HEK293 (cell line): ENCODE measurements around the gene DSTN.

Experiments used
- CTCF ChIA-PET: fragments of 350-600 bp; formaldehyde crosslinking; extraction: SDS; loops from one replicate; lab custom pipeline; 2021; ENCODE audit warnings: antibody characterized with exemption; lab: Yijun Ruan, JAX
- POLR2A ChIA-PET: fragments of 300-600 bp; formaldehyde crosslinking; extraction: SDS; loops from one replicate; lab custom pipeline; 2020; ENCODE audit warnings: antibody characterized with exemption, inconsistent platforms; lab: Yijun Ruan, JAX
- H3K27ac ChIP-seq: fragments of 200-500 bp; sonication (Bioruptor generic); 2 replicates; pipeline ENCODE4 v1.5.1; 2014; ENCODE audit warnings: low read depth, low read length, control low read depth, inconsistent platforms; ENCODE audit errors: extremely low read depth
- H3K36me3 ChIP-seq, 2 experiments: fragments of 200-500 bp in 1 of 2; sonication (Bioruptor generic) in 1 of 2; 1 replicate in 1 of 2; 2 replicates in 1 of 2; pipeline ENCODE4 v1.5.1; 2014 to 2017; ENCODE audit warnings: inconsistent platforms in 2 of 2, low read length in 2 of 2; ENCODE audit not compliant: control insufficient read depth in 2 of 2, insufficient read depth in 1 of 2
- H3K4me1 ChIP-seq: fragments of 200-500 bp; sonication (Bioruptor generic); 2 replicates; pipeline ENCODE4 v1.5.1; 2014; ENCODE audit warnings: mild to moderate bottlenecking, low read length, inconsistent platforms; ENCODE audit not compliant: control insufficient read depth, insufficient read depth
- H3K4me3 ChIP-seq: 2 replicates; pipeline ENCODE4 v1.5.1; 2011; ENCODE audit warnings: low read depth, mild to moderate bottlenecking, control low read depth, low read length, moderate library complexity
- H3K9me3 ChIP-seq: fragments of 200-500 bp; sonication (Bioruptor generic); 2 replicates; pipeline ENCODE4 v1.5.1; 2014; ENCODE audit warnings: low read depth, low read length, inconsistent platforms; ENCODE audit not compliant: control insufficient read depth, insufficient read depth
- BCL11B ChIP-seq: fragments of 450-650 bp; formaldehyde crosslinking; IDR thresholded peaks from 2 replicates; pipeline ENCODE4 v1.5.1; 2016; ENCODE audit warnings: low read depth, missing biosample characterization, missing genetic modification characterization
- MYNN ChIP-seq: fragments of 450-650 bp; formaldehyde crosslinking; IDR thresholded peaks from 2 replicates; pipeline ENCODE4 v1.5.1; 2016; ENCODE audit warnings: missing biosample characterization, missing genetic modification characterization, borderline replicate concordance
- ZBTB17 ChIP-seq: fragments of 450-650 bp; formaldehyde crosslinking; IDR thresholded peaks from 2 replicates; pipeline ENCODE4 v1.5.1; 2016; ENCODE audit warnings: missing biosample characterization, missing genetic modification characterization
- ZNF155 ChIP-seq: fragments of 450-650 bp; formaldehyde crosslinking; IDR thresholded peaks from 2 replicates; pipeline ENCODE4 v1.5.1; 2016; ENCODE audit warnings: missing biosample characterization, missing genetic modification characterization
- ZNF174 ChIP-seq: fragments of 450-650 bp; formaldehyde crosslinking; IDR thresholded peaks from 2 replicates; pipeline ENCODE4 v1.5.0; 2017; ENCODE audit warnings: missing biosample characterization, mild to moderate bottlenecking, missing genetic modification characterization
- ZNF223 ChIP-seq: fragments of 450-650 bp; formaldehyde crosslinking; IDR thresholded peaks from 2 replicates; pipeline ENCODE4 v1.5.1; 2016; ENCODE audit warnings: missing biosample characterization, missing genetic modification characterization
- ZNF394 ChIP-seq: fragments of 450-650 bp; formaldehyde crosslinking; IDR thresholded peaks from 2 replicates; pipeline ENCODE4 v1.5.1; 2016; ENCODE audit warnings: missing biosample characterization, missing genetic modification characterization, mild to moderate bottlenecking, moderate library complexity, borderline replicate concordance
- ZNF558 ChIP-seq: fragments of 450-650 bp; formaldehyde crosslinking; IDR thresholded peaks from 2 replicates; pipeline ENCODE4 v1.5.1; 2016; ENCODE audit warnings: missing biosample characterization, missing genetic modification characterization
- ZNF596 ChIP-seq: fragments of 450-650 bp; IDR thresholded peaks from 2 replicates; pipeline ENCODE4 v1.5.0; 2018; ENCODE audit warnings: missing biosample characterization, mild to moderate bottlenecking, missing genetic modification characterization, moderate library complexity
- ZNF623 ChIP-seq: fragments of 450-650 bp; formaldehyde crosslinking; IDR thresholded peaks from 2 replicates; pipeline ENCODE4 v1.5.1; 2016; ENCODE audit warnings: missing biosample characterization, missing genetic modification characterization
- TF ChIP-seq, protein P1 (sequence below): fragments of 450-650 bp; formaldehyde crosslinking; IDR thresholded peaks from 2 replicates; pipeline ENCODE4 v1.5.1; 2016; ENCODE audit warnings: missing biosample characterization, missing genetic modification characterization
- TF ChIP-seq, protein P2 (sequence below): fragments of 450-650 bp; formaldehyde crosslinking; IDR thresholded peaks from 2 replicates; pipeline ENCODE4 v1.5.1; 2016; ENCODE audit warnings: missing biosample characterization, missing genetic modification characterization
- TF ChIP-seq, protein P3 (sequence below): fragments of 450-650 bp; formaldehyde crosslinking; optimal IDR thresholded peaks from 2 replicates; pipeline ENCODE3; 2016; ENCODE audit warnings: missing biosample characterization, mild to moderate bottlenecking, missing genetic modification characterization
- TF ChIP-seq, protein P4 (sequence below): fragments of 450-650 bp; formaldehyde crosslinking; IDR thresholded peaks from 2 replicates; pipeline ENCODE4 v1.5.1; 2016; ENCODE audit warnings: missing biosample characterization, missing genetic modification characterization, low read depth
- TF ChIP-seq, protein P5 (sequence below): fragments of 450-650 bp; formaldehyde crosslinking; IDR thresholded peaks from 2 replicates; pipeline ENCODE4 v1.5.1; 2016; ENCODE audit warnings: missing biosample characterization, missing genetic modification characterization
- TF ChIP-seq, protein P6 (sequence below): fragments of 450-650 bp; formaldehyde crosslinking; IDR thresholded peaks from 2 replicates; pipeline ENCODE4 v1.5.1; 2016; ENCODE audit warnings: missing biosample characterization, missing genetic modification characterization, borderline replicate concordance
- TF ChIP-seq, protein P7 (sequence below): fragments of 450-650 bp; formaldehyde crosslinking; IDR thresholded peaks from 2 replicates; pipeline ENCODE4 v1.5.1; 2016; ENCODE audit warnings: missing biosample characterization, missing genetic modification characterization
- TF ChIP-seq, protein P8 (sequence below): fragments of 450-650 bp; formaldehyde crosslinking; IDR thresholded peaks from 2 replicates; pipeline ENCODE4 v1.5.0; 2017; ENCODE audit warnings: missing biosample characterization, missing genetic modification characterization, borderline replicate concordance

The DSTN gene

DNA sequence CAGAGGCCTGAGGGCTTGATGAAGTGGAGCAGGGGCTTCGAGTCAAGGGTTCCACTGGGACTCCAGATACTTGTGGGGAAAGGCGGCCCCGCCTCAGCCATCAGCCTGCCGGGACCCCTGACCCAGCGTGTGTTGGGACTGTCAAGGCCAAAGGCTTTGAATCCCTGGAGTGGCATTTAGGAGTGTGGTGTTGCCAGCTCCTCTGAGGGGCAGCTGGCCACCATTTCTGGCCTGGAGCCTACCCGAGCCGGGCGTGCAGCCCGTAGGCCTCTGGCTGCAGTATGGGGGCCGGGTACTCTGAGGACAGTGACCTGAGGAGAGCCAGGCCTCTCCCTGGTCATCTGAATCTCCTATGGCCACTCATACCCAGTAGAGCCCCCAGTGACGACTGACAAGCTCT lies 72.1 kb downstream of the DSTN start:
- CTCF ChIA-PET, result interaction anchor here (1.2 kb wide), 1 partner anchor 13 kb away, joined by 4 read pairs; no protein-coding TSS in a partner anchor

More for the DNA sequence above, 72.1 kb downstream of the DSTN start:
- H3K27ac ChIP-seq, result no peak overlapping the region
- peaks cover 0 to 56% of the 10 kb centered on the region in 2 experiments; a peak in 1 of 3 replicates for H3K36me3 ChIP-seq
- H3K4me3 ChIP-seq, result no peak overlapping the region
- no peaks in the 10 kb centered on the region for H3K4me1 ChIP-seq
- no peaks in the 10 kb centered on the region for H3K9me3 ChIP-seq
- TF ChIP-seq BCL11B (tag by site-specific recombination), result no peak
- TF ChIP-seq, protein P1, sequence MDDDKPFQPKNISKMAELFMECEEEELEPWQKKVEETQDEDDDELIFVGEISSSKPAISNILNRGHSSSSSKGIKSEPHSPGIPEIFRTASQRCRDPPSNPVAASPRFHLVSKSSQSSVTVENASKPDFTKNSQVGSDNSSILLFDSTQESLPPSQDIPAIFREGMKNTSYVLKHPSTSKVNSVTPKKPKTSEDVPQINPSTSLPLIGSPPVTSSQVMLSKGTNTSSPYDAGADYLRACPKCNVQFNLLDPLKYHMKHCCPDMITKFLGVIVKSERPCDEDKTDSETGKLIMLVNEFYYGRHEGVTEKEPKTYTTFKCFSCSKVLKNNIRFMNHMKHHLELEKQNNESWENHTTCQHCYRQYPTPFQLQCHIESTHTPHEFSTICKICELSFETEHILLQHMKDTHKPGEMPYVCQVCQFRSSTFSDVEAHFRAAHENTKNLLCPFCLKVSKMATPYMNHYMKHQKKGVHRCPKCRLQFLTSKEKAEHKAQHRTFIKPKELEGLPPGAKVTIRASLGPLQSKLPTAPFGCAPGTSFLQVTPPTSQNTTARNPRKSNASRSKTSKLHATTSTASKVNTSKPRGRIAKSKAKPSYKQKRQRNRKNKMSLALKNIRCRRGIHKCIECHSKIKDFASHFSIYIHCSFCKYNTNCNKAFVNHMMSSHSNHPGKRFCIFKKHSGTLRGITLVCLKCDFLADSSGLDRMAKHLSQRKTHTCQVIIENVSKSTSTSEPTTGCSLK (tag by site-specific recombination), result no peak
- TF ChIP-seq, protein P2, sequence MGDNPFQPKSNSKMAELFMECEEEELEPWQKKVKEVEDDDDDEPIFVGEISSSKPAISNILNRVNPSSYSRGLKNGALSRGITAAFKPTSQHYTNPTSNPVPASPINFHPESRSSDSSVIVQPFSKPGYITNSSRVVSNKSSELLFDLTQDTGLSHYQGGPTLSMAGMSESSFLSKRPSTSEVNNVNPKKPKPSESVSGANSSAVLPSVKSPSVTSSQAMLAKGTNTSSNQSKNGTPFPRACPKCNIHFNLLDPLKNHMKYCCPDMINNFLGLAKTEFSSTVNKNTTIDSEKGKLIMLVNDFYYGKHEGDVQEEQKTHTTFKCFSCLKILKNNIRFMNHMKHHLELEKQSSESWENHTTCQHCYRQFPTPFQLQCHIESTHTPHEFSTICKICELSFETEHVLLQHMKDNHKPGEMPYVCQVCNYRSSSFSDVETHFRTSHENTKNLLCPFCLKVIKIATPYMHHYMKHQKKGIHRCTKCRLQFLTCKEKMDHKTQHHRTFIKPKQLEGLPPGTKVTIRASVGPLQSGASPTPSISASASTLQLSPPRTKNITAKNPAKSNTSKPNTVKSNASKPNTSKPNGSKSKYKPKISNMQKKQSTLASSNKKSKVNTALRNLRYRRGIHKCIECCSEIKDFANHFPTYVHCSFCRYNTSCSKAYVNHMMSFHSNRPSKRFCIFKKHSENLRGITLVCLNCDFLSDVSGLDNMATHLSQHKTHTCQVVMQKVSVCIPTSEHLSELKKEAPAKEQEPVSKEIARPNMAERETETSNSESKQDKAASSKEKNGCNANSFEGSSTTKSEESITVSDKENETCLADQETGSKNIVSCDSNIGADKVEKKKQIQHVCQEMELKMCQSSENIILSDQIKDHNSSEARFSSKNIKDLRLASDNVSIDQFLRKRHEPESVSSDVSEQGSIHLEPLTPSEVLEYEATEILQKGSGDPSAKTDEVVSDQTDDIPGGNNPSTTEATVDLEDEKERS (tag by site-specific recombination), result no peak
- no peak for TF ChIP-seq ZNF596 (tag by site-specific recombination)
- TF ChIP-seq, protein P3, sequence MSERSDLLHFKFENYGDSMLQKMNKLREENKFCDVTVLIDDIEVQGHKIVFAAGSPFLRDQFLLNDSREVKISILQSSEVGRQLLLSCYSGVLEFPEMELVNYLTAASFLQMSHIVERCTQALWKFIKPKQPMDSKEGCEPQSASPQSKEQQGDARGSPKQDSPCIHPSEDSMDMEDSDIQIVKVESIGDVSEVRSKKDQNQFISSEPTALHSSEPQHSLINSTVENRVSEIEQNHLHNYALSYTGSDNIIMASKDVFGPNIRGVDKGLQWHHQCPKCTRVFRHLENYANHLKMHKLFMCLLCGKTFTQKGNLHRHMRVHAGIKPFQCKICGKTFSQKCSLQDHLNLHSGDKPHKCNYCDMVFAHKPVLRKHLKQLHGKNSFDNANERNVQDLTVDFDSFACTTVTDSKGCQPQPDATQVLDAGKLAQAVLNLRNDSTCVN (tag by site-specific recombination), result no peak
- TF ChIP-seq, protein P4, sequence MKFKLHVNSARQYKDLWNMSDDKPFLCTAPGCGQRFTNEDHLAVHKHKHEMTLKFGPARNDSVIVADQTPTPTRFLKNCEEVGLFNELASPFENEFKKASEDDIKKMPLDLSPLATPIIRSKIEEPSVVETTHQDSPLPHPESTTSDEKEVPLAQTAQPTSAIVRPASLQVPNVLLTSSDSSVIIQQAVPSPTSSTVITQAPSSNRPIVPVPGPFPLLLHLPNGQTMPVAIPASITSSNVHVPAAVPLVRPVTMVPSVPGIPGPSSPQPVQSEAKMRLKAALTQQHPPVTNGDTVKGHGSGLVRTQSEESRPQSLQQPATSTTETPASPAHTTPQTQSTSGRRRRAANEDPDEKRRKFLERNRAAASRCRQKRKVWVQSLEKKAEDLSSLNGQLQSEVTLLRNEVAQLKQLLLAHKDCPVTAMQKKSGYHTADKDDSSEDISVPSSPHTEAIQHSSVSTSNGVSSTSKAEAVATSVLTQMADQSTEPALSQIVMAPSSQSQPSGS (tag by site-specific recombination), result no peak
- TF ChIP-seq, protein P5, sequence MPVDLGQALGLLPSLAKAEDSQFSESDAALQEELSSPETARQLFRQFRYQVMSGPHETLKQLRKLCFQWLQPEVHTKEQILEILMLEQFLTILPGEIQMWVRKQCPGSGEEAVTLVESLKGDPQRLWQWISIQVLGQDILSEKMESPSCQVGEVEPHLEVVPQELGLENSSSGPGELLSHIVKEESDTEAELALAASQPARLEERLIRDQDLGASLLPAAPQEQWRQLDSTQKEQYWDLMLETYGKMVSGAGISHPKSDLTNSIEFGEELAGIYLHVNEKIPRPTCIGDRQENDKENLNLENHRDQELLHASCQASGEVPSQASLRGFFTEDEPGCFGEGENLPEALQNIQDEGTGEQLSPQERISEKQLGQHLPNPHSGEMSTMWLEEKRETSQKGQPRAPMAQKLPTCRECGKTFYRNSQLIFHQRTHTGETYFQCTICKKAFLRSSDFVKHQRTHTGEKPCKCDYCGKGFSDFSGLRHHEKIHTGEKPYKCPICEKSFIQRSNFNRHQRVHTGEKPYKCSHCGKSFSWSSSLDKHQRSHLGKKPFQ (tag by site-specific recombination), result no peak
- TF ChIP-seq ZNF623 (tag by site-specific recombination), result no peak
- TF ChIP-seq ZNF394 (tag by site-specific recombination), result no peak
- TF ChIP-seq, protein P6, sequence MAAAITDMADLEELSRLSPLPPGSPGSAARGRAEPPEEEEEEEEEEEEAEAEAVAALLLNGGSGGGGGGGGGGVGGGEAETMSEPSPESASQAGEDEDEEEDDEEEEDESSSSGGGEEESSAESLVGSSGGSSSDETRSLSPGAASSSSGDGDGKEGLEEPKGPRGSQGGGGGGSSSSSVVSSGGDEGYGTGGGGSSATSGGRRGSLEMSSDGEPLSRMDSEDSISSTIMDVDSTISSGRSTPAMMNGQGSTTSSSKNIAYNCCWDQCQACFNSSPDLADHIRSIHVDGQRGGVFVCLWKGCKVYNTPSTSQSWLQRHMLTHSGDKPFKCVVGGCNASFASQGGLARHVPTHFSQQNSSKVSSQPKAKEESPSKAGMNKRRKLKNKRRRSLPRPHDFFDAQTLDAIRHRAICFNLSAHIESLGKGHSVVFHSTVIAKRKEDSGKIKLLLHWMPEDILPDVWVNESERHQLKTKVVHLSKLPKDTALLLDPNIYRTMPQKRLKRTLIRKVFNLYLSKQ (tag by site-specific recombination), result no peak
- no peak for TF ChIP-seq ZBTB17 (tag by site-specific recombination)
- no peak for TF ChIP-seq MYNN (tag by site-specific recombination)
- no peak for TF ChIP-seq ZNF223 (tag by site-specific recombination)
- no peak for TF ChIP-seq ZNF174 (tag by site-specific recombination)
- TF ChIP-seq, protein P7, sequence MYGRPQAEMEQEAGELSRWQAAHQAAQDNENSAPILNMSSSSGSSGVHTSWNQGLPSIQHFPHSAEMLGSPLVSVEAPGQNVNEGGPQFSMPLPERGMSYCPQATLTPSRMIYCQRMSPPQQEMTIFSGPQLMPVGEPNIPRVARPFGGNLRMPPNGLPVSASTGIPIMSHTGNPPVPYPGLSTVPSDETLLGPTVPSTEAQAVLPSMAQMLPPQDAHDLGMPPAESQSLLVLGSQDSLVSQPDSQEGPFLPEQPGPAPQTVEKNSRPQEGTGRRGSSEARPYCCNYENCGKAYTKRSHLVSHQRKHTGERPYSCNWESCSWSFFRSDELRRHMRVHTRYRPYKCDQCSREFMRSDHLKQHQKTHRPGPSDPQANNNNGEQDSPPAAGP (tag by site-specific recombination), result no peak
- TF ChIP-seq ZNF155 (tag by site-specific recombination), result no peak
- no peak for TF ChIP-seq ZNF558
- TF ChIP-seq, protein P8, sequence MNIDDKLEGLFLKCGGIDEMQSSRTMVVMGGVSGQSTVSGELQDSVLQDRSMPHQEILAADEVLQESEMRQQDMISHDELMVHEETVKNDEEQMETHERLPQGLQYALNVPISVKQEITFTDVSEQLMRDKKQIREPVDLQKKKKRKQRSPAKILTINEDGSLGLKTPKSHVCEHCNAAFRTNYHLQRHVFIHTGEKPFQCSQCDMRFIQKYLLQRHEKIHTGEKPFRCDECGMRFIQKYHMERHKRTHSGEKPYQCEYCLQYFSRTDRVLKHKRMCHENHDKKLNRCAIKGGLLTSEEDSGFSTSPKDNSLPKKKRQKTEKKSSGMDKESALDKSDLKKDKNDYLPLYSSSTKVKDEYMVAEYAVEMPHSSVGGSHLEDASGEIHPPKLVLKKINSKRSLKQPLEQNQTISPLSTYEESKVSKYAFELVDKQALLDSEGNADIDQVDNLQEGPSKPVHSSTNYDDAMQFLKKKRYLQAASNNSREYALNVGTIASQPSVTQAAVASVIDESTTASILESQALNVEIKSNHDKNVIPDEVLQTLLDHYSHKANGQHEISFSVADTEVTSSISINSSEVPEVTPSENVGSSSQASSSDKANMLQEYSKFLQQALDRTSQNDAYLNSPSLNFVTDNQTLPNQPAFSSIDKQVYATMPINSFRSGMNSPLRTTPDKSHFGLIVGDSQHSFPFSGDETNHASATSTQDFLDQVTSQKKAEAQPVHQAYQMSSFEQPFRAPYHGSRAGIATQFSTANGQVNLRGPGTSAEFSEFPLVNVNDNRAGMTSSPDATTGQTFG (tag by site-specific recombination), result no peak
- TF ChIP-seq, all 188 proteins: peak for 0
- POLR2A ChIA-PET, result no interaction called here
